ENCODE results near the gene DEDD.

DEDD gene

DNA sequence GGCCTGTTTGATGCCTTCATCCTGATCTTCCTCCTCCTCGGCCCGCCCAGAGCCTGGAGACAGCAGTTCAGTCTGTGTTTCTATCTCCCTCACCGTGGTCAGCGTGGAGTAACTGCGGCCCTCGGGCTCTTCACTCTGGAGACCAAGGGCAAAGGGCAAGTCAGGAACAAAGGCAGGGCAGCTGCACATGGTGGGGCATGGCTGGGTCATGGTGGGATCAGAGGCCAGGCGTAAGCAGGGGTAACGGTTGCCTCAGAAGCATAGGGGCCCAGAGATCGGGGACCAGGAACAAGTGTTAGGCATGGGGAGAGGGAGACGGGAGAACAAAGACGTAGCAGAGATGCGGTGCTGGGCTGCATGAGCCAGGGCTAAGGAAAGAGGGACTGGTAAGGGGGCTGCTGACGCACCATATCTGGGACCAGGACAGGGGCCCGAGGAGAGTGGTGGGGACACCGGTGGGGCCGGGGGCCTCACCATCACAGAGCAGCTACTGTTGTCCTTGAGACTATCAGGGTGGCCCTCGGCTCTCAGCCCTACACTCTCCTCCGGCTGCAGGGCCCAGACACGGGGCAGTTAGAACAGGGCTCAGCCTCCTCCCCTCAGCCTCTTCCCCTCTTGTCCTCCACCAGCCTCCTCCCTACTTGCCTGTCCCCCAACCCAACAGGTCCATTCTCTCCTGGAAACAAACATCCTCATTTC is 59.6 kb downstream of the DEDD start:
- no peak for TF ChIP-seq GATA2 (IDR thresholded peaks at IDR 0.05; ENCODE audit: low read depth, low read length)
- no peak for TF ChIP-seq GATA3 (IDR thresholded peaks at IDR 0.05; ENCODE audit: low read depth, low read length)

- TF ChIP-seq GATA3 (IDR thresholded peaks at IDR 0.05; ENCODE audit: low read depth, low read length): no peak
Observed at GRCh38 chr1:161071886-161072371, 60.5 kb downstream of the DEDD start.
